Mesenchymal stem cell (in vitro differentiated cells and primary cell): ENCODE data around the gene SLC18A3.

ENCODE experiments used
- DNase-seq: peaks from one replicate; pipeline ENCODE4 v3.0.0-alpha.2; 2013
- H2AFZ ChIP-seq: one replicate; pipeline ENCODE4 v1.6.1; 2013; ENCODE audit warnings: low read depth, mild to moderate bottlenecking, control low read depth, inconsistent platforms, low read length, moderate library complexity
- H2AK5ac ChIP-seq: 2 replicates; pipeline ENCODE4 v1.6.1; 2013; ENCODE audit warnings: low read length, moderate library complexity, mild to moderate bottlenecking, inconsistent platforms; ENCODE audit not compliant: severe bottlenecking
- H2BK120ac ChIP-seq: one replicate; pipeline ENCODE4 v1.6.1; 2013; ENCODE audit warnings: low read depth, mild to moderate bottlenecking, inconsistent platforms, low read length, moderate library complexity
- H2BK12ac ChIP-seq, 2 experiments: one replicate each; pipeline ENCODE4 v1.6.1; 2013; ENCODE audit warnings: inconsistent platforms in 2 of 2, low read length in 2 of 2, mild to moderate bottlenecking in 2 of 2, moderate library complexity in 2 of 2, control low read depth in 1 of 2
- H2BK15ac ChIP-seq: one replicate; pipeline ENCODE4 v1.6.1; 2013; ENCODE audit warnings: mild to moderate bottlenecking, low read depth, inconsistent platforms; ENCODE audit not compliant: poor library complexity, severe bottlenecking
- H2BK5ac ChIP-seq: 2 replicates; pipeline ENCODE4 v1.6.1; 2013; ENCODE audit warnings: low read depth, mild to moderate bottlenecking, low read length, control low read depth, inconsistent platforms; ENCODE audit not compliant: poor library complexity, severe bottlenecking
- H3K14ac ChIP-seq, 2 experiments: one replicate each; pipeline ENCODE4 v1.6.1; 2013; ENCODE audit warnings: inconsistent platforms in 2 of 2, low read length in 2 of 2, control low read depth in 1 of 2, mild to moderate bottlenecking in 1 of 2, moderate library complexity in 1 of 2
- H3K18ac ChIP-seq, 2 experiments: one replicate each; pipeline ENCODE4 v1.6.1; 2013; ENCODE audit warnings: inconsistent platforms in 2 of 2, low read length in 2 of 2, control low read depth in 1 of 2, low read depth in 1 of 2, mild to moderate bottlenecking in 1 of 2
- H3K23ac ChIP-seq, 2 experiments: one replicate each; pipeline ENCODE4 v1.6.1; 2013; ENCODE audit warnings: inconsistent platforms in 2 of 2, low read length in 2 of 2, mild to moderate bottlenecking in 2 of 2, moderate library complexity in 2 of 2, control low read depth in 1 of 2
- H3K27ac ChIP-seq: 2 replicates; pipeline ENCODE4 v1.5.1; 2013; ENCODE audit warnings: mild to moderate bottlenecking, moderate library complexity, low read length, control low read depth, inconsistent platforms; ENCODE audit not compliant: poor library complexity, severe bottlenecking
- H3K27me3 ChIP-seq, 2 experiments: 2 replicates each; pipeline versions ENCODE4 v1.6.1 to v1.7.0; 2013; ENCODE audit warnings: low read length in 2 of 2, mild to moderate bottlenecking in 2 of 2, moderate library complexity in 2 of 2, control low read depth in 1 of 2, inconsistent platforms in 1 of 2; ENCODE audit not compliant: control insufficient read depth in 1 of 2, insufficient read depth in 1 of 2
- H3K36me3 ChIP-seq, 2 experiments: 2 replicates each; pipeline versions ENCODE4 v1.6.1 to v1.7.0; 2013; ENCODE audit warnings: low read length in 2 of 2, control low read depth in 1 of 2, inconsistent platforms in 1 of 2, low read depth in 1 of 2, mild to moderate bottlenecking in 1 of 2; ENCODE audit not compliant: insufficient read depth in 2 of 2, control insufficient read depth in 1 of 2
- H3K4ac ChIP-seq, 2 experiments: one replicate each; pipeline ENCODE4 v1.6.1; 2013; ENCODE audit warnings: inconsistent platforms in 2 of 2, low read length in 2 of 2, mild to moderate bottlenecking in 2 of 2, moderate library complexity in 2 of 2, control low read depth in 1 of 2, low read depth in 1 of 2
- H3K4me1 ChIP-seq: 2 replicates; pipeline ENCODE4 v1.6.1; 2013; ENCODE audit warnings: low read depth, low read length, control low read depth; ENCODE audit not compliant: control insufficient read depth, insufficient read depth
- H3K4me2 ChIP-seq: 2 replicates; pipeline ENCODE4 v1.6.1; 2013; ENCODE audit warnings: low read length, mild to moderate bottlenecking, inconsistent platforms; ENCODE audit not compliant: poor library complexity, severe bottlenecking
- H3K4me3 ChIP-seq, 2 experiments: 2 replicates each; pipeline versions ENCODE4 v1.5.1 to v1.7.0; 2013; ENCODE audit warnings: low read length in 2 of 2, mild to moderate bottlenecking in 2 of 2, control low read depth in 1 of 2, low read depth in 1 of 2; ENCODE audit not compliant: insufficient read depth in 1 of 2
- H3K79me1 ChIP-seq: replicated peaks from 2 replicates; pipeline ENCODE4 v1.6.1; 2013; ENCODE audit warnings: mild to moderate bottlenecking, control low read depth, low read length, inconsistent platforms; ENCODE audit not compliant: poor library complexity, severe bottlenecking
- H3K9ac ChIP-seq: 2 replicates; pipeline ENCODE4 v1.7.0; 2013; ENCODE audit warnings: mild to moderate bottlenecking, low read length, moderate library complexity
- H3K9me3 ChIP-seq: 2 replicates; pipeline ENCODE4 v1.7.0; 2013; ENCODE audit warnings: mild to moderate bottlenecking, low read length; ENCODE audit not compliant: control insufficient read depth
- H4K8ac ChIP-seq: one replicate; pipeline ENCODE4 v1.6.1; 2013; ENCODE audit warnings: inconsistent platforms, mild to moderate bottlenecking, low read length, moderate library complexity
- H4K91ac ChIP-seq: one replicate; pipeline ENCODE4 v1.6.1; 2013; ENCODE audit warnings: mild to moderate bottlenecking, low read length, inconsistent platforms
- whole genome bisulfite sequencing: methylation state at CpG from one replicate; pipeline ENCODE4 v1.1.7; 2013; ENCODE audit warnings: mixed read lengths; 5-methylcytosine and 5-hydroxymethylcytosine counted together

Gene SLC18A3

GRCh38 chr10:49629431-49629881 lies 19.3 kb downstream of the SLC18A3 start:
- Histone ChIP-seq H3K79me1 (no peaks in the 10 kb centered on the region), H3K23ac (no peak overlapping the region), H3K4me3 (no peak overlapping the region), H2AK5ac (no peak overlapping the region), H3K27me3 (peaks cover 26 to 81% of the 10 kb centered on the region in 2 experiments), H2BK120ac (no peak overlapping the region), H2BK5ac (no peak overlapping the region), H3K4me1 (peaks cover 5% of the 10 kb centered on the region), H2BK12ac (no peak overlapping the region), H3K18ac (no peak overlapping the region), H4K8ac (no peak overlapping the region), H3K27ac (no peak overlapping the region), H2BK15ac (no peak overlapping the region), H3K9ac (no peak overlapping the region), H4K91ac (no peak overlapping the region), H3K9me3 (no peaks in the 10 kb centered on the region), H3K4ac (no peak overlapping the region), H3K14ac (no peak overlapping the region), H3K4me2 (no peak overlapping the region), H3K36me3 (no peaks in the 10 kb centered on the region), H2AFZ (no peak overlapping the region)
- 69% methylated on average over 7 of the region's 9 CpGs for WGBS
- no peak for DNase-seq

DNA sequence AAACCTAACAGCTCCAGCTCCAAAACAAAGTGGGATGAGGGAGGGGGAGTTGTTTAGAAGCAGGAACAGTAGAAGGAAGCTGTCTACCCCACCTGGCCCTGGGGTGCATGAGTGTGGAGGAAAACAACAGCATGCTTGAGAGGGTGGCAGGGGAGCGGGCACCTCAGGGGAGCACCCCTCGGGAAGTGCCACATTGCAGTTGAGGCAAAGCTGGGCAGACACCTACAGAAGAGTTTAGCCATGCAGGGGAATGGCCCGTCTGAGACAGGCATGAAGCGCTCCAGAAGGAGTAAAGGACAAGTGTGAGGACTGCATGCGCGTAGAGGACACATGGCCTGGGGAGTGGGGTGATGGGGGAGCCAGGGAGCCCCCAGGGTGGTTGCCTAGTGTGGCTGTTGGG lies 21.9 kb downstream of the SLC18A3 start:
- Histone ChIP-seq H2BK12ac (no peak overlapping the region), H3K23ac (no peak overlapping the region), H3K79me1 (no peaks in the 10 kb centered on the region), H2AK5ac (no peak overlapping the region), H2BK120ac (no peak overlapping the region), H2AFZ (no peak overlapping the region), H3K36me3 (no peaks in the 10 kb centered on the region), H3K9ac (no peak overlapping the region), H4K91ac (no peak overlapping the region), H3K4me1 (peaks cover 5% of the 10 kb centered on the region), H2BK15ac (no peak overlapping the region), H3K14ac (no peak overlapping the region), H3K27me3 (peaks cover 26 to 84% of the 10 kb centered on the region in 2 experiments), H3K18ac (no peak overlapping the region), H3K9me3 (no peaks in the 10 kb centered on the region), H3K4me3 (no peak overlapping the region), H4K8ac (no peak overlapping the region), H3K4me2 (no peak overlapping the region), H3K27ac (no peak overlapping the region), H2BK5ac (no peak overlapping the region), H3K4ac (no peak overlapping the region)
- WGBS, result 96% methylated on average over 6 of the region's 6 CpGs
- no peak for DNase-seq

- H3K27ac ChIP-seq, result no peak overlapping the region
- H3K79me1 ChIP-seq, result no peaks in the 10 kb centered on the region
- H3K4me3 ChIP-seq, result no peak overlapping the region
- H3K18ac ChIP-seq, result no peak overlapping the region
- H2BK15ac ChIP-seq, result no peak overlapping the region
- no peaks in the 10 kb centered on the region for H3K36me3 ChIP-seq
- H2AK5ac ChIP-seq, result no peak overlapping the region
- no peak overlapping the region for H4K8ac ChIP-seq
- H3K23ac ChIP-seq, result no peak overlapping the region
- peaks cover 5% of the 10 kb centered on the region for H3K4me1 ChIP-seq
- no peak overlapping the region for H3K9ac ChIP-seq
- peak overlapping the region; percentile 53 for H4K91ac ChIP-seq
- 56% methylated on average over 12 of the region's 12 CpGs for WGBS
- H2AFZ ChIP-seq, result no peak overlapping the region
- peaks cover 30 to 89% of the 10 kb centered on the region in 2 experiments for H3K27me3 ChIP-seq
- H3K9me3 ChIP-seq, result no peaks in the 10 kb centered on the region
- no peak overlapping the region for H2BK12ac ChIP-seq
- H3K14ac ChIP-seq, result peak overlapping the region in 1 of 2 experiments; percentile 59
- no peak overlapping the region for H2BK120ac ChIP-seq
- DNase-seq, result no peak
- H3K4ac ChIP-seq, result no peak overlapping the region
- H3K4me2 ChIP-seq, result no peak overlapping the region
- no peak overlapping the region for H2BK5ac ChIP-seq
Measured at GRCh38 chr10:49632406-49633317, 22.6 kb downstream of the SLC18A3 start.

DNA sequence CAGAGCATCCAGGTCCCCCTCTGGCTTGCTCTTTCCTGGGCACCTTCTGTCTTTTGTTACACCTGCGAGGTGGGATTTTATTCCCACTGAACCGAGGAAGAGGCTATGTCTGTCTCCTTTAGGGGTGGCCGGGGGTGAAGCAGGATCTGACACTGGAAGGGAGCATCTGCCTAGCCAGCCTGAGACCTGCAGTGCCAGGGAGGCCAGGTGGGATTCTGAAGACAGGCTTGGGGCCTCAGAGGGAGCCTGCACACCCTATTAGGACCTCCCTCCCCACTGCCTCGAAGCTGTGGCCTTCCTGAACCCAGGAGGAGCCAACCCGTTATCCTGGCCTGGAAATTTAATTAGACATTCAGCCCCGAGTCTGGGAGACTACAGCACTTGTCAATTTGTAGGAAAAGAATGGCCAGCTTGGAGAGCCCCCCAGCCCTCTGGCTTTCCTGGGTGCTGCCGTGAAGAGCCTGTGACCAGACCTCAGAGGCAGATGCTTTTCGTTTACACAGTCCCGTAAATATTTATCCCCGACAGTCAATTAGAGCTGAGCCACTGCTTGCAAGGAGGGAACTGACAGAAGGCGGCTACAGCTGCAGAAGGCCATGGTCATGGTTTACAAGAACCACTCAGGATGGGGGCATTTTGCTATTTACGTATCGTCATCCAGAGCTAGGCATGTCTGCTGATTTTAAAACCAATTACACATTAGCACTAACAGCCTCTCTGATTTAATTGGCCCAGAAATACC lies 23.4 kb downstream of the SLC18A3 start:
- H3K4ac ChIP-seq, result no peak overlapping the region
- peaks cover 5% of the 10 kb centered on the region for H3K4me1 ChIP-seq
- H4K8ac ChIP-seq, result no peak overlapping the region
- H4K91ac ChIP-seq, result no peak overlapping the region
- no peak overlapping the region for H3K18ac ChIP-seq
- no peak overlapping the region for H2BK12ac ChIP-seq
- no peak overlapping the region for H2BK5ac ChIP-seq
- 45% methylated on average over 13 of the region's 13 CpGs for WGBS
- no peak overlapping the region for H3K27ac ChIP-seq
- no peaks in the 10 kb centered on the region for H3K79me1 ChIP-seq
- peak; percentile 2 for DNase-seq
- H2AK5ac ChIP-seq, result no peak overlapping the region
- H3K23ac ChIP-seq, result no peak overlapping the region
- no peaks in the 10 kb centered on the region for H3K9me3 ChIP-seq
- H3K27me3 ChIP-seq, result peaks cover 30 to 97% of the 10 kb centered on the region in 2 experiments
- no peak overlapping the region for H3K9ac ChIP-seq
- H2AFZ ChIP-seq, result no peak overlapping the region
- H3K14ac ChIP-seq, result no peak overlapping the region
- H3K4me2 ChIP-seq, result no peak overlapping the region
- H3K36me3 ChIP-seq, result no peaks in the 10 kb centered on the region
- no peak overlapping the region for H2BK15ac ChIP-seq
- no peak overlapping the region for H3K4me3 ChIP-seq
- no peak overlapping the region for H2BK120ac ChIP-seq
